PC-9 (cell line): ENCODE data around the gene MCM8.

ENCODE experiments used
- EZH2 ChIP-seq: fragments of 200-600 bp; sonication (generic); IDR thresholded peaks from 2 replicates; pipeline ENCODE4 v1.8.0; 2017; ENCODE audit warnings: antibody characterized with exemption, low read depth
- TF ChIP-seq, protein P1 (sequence below): fragments of 200-600 bp; sonication (generic); conservative IDR thresholded peaks from 2 replicates; pipeline ENCODE4 v1.6.1; 2017; ENCODE audit warnings: mixed run types, antibody characterized with exemption, mild to moderate bottlenecking, moderate library complexity

DNA sequence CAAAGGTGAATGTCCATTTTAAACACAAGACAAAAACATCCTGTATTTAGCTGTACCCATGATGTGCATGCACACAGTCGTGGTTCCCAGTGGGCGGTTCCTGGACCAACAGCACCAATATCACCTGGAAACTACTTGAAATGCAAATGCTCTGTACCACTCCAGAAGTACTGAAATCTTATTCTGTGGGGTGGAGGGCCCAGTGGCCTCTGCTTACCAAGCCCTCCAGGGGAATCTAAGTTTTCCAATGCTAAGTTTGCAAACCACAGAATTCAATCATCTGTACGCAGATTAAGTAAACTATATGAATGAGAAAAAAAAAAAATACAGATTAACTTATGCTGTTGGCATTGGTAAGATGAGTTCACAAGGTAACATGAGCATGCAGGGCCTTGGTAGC lies 14.2 kb upstream of the MCM8 start:
- TF ChIP-seq EZH2: no peak
- TF ChIP-seq, protein P1, sequence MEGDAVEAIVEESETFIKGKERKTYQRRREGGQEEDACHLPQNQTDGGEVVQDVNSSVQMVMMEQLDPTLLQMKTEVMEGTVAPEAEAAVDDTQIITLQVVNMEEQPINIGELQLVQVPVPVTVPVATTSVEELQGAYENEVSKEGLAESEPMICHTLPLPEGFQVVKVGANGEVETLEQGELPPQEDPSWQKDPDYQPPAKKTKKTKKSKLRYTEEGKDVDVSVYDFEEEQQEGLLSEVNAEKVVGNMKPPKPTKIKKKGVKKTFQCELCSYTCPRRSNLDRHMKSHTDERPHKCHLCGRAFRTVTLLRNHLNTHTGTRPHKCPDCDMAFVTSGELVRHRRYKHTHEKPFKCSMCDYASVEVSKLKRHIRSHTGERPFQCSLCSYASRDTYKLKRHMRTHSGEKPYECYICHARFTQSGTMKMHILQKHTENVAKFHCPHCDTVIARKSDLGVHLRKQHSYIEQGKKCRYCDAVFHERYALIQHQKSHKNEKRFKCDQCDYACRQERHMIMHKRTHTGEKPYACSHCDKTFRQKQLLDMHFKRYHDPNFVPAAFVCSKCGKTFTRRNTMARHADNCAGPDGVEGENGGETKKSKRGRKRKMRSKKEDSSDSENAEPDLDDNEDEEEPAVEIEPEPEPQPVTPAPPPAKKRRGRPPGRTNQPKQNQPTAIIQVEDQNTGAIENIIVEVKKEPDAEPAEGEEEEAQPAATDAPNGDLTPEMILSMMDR: no peak
